ENCODE results near the gene POLR2H. TPM values are rescaled to one million over a fixed set of nuclear protein-coding genes. Genes with fewer than 3 reads are reported as not detected.

POLR2H gene
- total RNA-seq, 1 donor from 2014 or later = 57.7 TPM

GRCh38 chr3:184359610-184360009 lies 1.9 kb upstream of the POLR2H start:
- DNase-seq (ENCODE audit: extremely low spot score, unreplicated experiment) = no peak
- no peak for TF ChIP-seq CTCF (IDR thresholded peaks at IDR 0.05)
- no peaks in the 10 kb centered on the region for H3K27me3 Mint-ChIP-seq (ENCODE audit: unreplicated experiment)
- H3K4me3 Mint-ChIP-seq (ENCODE audit: unreplicated experiment) = no peak overlapping the region
- no peak overlapping the region for H3K27ac Mint-ChIP-seq (ENCODE audit: unreplicated experiment)
- H3K4me1 Mint-ChIP-seq (ENCODE audit: unreplicated experiment) = peaks cover 24% of the 10 kb centered on the region
- H3K36me3 Mint-ChIP-seq (ENCODE audit: unreplicated experiment) = peaks cover 9% of the 10 kb centered on the region
- H3K9me3 Mint-ChIP-seq (ENCODE audit: unreplicated experiment) = no peaks in the 10 kb centered on the region

- Mint-ChIP-seq H3K27ac (ENCODE audit: unreplicated experiment) (no peak overlapping the region), H3K27me3 (ENCODE audit: unreplicated experiment) (no peaks in the 10 kb centered on the region), H3K4me1 (ENCODE audit: unreplicated experiment) (peaks cover 28% of the 10 kb centered on the region), H3K36me3 (ENCODE audit: unreplicated experiment) (peaks cover 13% of the 10 kb centered on the region), H3K4me3 (ENCODE audit: unreplicated experiment) (peak overlapping the region; percentile 77), H3K9me3 (ENCODE audit: unreplicated experiment) (no peaks in the 10 kb centered on the region)
- DNase-seq (ENCODE audit: extremely low spot score, unreplicated experiment) = no peak
- no peak for TF ChIP-seq CTCF (IDR thresholded peaks at IDR 0.05)
These were observed 1.2 kb upstream of the POLR2H start for GRCh38 chr3:184360070-184360928.

GRCh38 chr3:184360929-184361531 lies 480 bp upstream of the POLR2H start:
- Mint-ChIP-seq H3K27ac (ENCODE audit: unreplicated experiment) (no peak overlapping the region), H3K27me3 (ENCODE audit: unreplicated experiment) (no peaks in the 10 kb centered on the region)
- no peak for DNase-seq (ENCODE audit: extremely low spot score, unreplicated experiment)

GRCh38 chr3:184361932-184362667 lies 590 bp downstream of the POLR2H start:
- H3K4me3 Mint-ChIP-seq (ENCODE audit: unreplicated experiment) = peak overlapping the region; percentile 96
- H3K27ac Mint-ChIP-seq (ENCODE audit: unreplicated experiment) = peak overlapping the region; percentile 98
- no peak for TF ChIP-seq CTCF (IDR thresholded peaks at IDR 0.05)
- peaks cover 15% of the 10 kb centered on the region for H3K36me3 Mint-ChIP-seq (ENCODE audit: unreplicated experiment)
- DNase-seq (ENCODE audit: extremely low spot score, unreplicated experiment) = no peak
- peaks cover 37% of the 10 kb centered on the region for H3K4me1 Mint-ChIP-seq (ENCODE audit: unreplicated experiment)
- no peaks in the 10 kb centered on the region for H3K27me3 Mint-ChIP-seq (ENCODE audit: unreplicated experiment)
- H3K9me3 Mint-ChIP-seq (ENCODE audit: unreplicated experiment) = no peaks in the 10 kb centered on the region

More at GRCh38 chr3:184360929-184361531, 480 bp upstream of the POLR2H start:
- Mint-ChIP-seq H3K4me3 (ENCODE audit: unreplicated experiment) (peak overlapping the region; percentile 77), H3K4me1 (ENCODE audit: unreplicated experiment) (peaks cover 29% of the 10 kb centered on the region), H3K9me3 (ENCODE audit: unreplicated experiment) (no peaks in the 10 kb centered on the region), H3K36me3 (ENCODE audit: unreplicated experiment) (peaks cover 12% of the 10 kb centered on the region)
- TF ChIP-seq CTCF (IDR thresholded peaks at IDR 0.05) = no peak
